HG03066 (cell line): ENCODE data around the gene GP1BA.

Experiments
- ATAC-seq: cut with Tn5 transposase; IDR thresholded peaks from one replicate; pipeline ENCODE4 v1.9.1; 2021; ENCODE audit warnings: low read depth; ENCODE audit not compliant: unreplicated experiment

The GP1BA gene

DNA sequence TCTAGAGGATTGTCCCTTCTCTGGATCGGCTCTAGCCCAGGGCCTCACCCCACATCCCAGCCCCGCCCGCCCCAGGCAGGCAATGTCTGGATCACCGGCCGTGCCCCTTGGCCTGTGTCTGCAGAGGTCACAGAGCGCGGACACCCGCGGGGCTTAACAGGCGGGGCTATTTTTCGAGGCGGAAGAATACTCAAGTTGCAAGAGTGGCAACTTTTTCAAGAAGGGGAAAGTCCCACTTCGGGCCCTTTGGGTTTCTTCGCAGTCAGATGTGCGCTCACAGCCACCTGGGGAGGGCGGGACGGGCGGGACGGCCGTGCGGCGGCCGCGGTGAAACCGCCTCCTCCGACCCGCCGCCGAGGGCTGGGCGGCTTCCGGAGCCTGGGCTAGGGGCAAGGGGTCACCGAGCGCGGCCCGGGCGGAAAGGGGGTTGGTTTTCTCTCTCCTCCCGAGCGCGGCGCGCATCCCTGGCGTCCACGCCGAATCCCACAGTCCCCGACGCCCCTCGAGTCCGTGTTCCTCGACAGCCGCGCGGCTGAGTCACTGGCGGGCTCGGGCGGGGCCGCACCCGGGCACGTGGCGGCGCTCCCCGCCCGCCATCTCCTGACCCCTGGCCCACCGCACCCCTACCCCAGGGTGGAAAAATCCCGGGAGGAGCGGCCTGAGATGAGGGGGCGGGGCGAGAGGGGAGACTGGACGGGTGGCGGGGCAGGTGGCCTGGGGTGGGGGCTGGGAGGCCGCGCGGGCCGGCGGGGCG is 17.4 kb downstream of the GP1BA start:
- no peak for ATAC-seq

DNA sequence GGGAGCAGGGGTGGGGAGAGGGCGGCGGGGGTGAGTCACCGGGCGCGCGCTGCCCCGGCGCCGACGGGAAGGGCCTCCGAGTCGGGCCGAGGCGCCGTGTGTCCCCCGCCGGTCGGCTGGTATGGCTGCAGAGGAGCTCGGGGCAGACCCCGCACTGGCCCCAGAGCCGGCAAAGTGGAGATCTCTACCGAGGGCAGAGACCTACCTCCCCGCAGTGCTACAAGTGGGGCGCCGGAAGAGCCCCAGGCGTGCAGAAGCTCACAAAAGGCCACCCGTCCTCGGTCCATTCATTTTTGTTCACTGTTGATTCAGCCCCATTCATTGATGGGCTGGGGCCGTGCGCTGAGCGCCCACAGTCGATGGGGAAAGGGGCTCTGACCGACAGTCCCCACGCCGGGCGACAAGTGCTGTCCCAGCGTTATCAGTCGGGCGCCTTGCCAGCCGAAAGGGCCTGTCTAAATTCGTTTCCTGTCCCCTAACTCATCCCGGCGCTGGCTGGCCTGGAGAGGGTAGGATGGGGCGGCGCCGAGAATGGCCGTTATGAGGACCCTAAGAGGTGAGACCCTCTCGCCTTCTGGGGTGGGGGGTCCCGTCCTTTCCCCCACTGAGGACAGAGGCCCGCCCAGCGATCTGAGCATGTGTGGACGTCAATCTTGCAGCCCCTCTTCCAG is 18.1 kb downstream of the GP1BA start:
- ATAC-seq, result no peak

DNA sequence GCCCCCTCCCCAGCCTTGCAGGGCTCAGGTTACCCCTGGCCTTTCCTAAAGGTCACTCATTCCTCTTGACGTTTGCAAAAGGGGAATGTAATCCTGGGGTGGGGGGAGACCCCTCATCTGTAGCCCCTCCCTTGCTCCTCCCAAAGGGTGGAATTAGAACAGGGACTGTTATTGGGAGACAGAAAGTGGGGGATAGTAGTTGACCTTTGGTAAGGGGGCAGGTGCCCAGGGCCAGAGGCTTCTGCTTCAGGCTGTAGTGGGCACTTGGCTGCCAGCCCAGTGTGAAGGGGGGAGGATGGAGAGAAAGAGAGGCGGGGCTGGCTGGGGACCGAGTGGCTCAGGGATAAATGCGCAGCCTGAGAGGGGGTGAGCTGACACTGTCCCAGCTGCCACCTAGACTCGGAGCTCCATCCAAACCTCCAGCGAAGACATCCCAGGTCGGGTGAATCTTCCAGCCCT is 18.7 kb downstream of the GP1BA start, which contains the start of gene ENO3:
ENO3 (plus strand) TSS at position 374 of the 459 bp plus-strand sequence. CDS start 711 bp downstream, outside the sequence.
- no peak for ATAC-seq

DNA sequence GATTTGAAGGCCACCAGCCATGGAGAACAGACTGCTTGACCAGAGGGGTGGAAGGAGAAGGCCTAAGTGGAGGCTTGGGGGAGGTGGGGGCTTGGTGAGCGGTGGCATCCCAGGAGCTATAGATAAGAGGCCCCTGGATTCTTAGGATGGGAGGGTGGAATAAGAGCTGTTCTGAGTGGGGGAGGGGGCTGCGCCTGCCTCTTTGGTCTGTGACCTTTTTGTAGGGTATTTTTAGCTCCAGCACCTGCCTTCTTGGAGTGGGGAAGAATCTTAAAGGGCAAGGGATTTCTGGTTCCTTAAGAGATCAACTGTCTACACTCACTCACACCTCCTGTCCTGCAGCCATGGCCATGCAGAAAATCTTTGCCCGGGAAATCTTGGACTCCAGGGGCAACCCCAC is 19.4 kb downstream of the GP1BA start:
- no peak for ATAC-seq

DNA sequence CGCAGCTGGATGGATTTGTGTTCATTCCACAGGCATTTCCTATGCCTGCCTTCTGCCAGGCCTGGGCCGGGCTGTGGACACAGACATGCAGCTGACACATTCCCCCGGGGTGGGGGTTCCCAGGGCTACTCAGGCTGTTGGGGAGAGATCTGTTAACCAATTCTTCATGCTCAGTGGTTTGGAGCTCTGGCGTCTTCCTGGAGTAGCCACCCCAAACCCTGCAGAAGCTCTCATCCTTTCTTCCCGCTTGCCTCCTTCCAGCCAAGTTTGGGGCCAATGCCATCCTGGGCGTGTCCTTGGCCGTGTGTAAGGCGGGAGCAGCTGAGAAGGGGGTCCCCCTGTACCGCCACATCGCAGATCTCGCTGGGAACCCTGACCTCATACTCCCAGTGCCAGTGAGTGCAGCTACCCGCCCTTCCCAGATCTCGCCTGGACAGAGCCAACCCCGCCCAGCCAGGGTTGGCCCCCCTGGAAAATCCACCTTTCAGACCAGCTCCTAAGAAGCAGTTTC is 21.4 kb downstream of the GP1BA start:
- no peak for ATAC-seq

DNA sequence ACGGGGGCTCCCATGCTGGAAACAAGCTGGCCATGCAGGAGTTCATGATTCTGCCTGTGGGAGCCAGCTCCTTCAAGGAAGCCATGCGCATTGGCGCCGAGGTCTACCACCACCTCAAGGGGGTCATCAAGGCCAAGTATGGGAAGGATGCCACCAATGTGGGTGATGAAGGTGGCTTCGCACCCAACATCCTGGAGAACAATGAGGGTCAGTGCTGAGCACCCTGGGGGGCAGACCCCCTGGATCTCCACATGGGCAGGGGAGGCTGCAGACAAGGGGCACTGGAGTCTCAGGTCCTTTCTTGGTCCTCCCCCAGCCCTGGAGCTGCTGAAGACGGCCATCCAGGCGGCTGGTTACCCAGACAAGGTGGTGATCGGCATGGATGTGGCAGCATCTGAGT is 23.0 kb downstream of the GP1BA start:
- ATAC-seq, result no peak

DNA sequence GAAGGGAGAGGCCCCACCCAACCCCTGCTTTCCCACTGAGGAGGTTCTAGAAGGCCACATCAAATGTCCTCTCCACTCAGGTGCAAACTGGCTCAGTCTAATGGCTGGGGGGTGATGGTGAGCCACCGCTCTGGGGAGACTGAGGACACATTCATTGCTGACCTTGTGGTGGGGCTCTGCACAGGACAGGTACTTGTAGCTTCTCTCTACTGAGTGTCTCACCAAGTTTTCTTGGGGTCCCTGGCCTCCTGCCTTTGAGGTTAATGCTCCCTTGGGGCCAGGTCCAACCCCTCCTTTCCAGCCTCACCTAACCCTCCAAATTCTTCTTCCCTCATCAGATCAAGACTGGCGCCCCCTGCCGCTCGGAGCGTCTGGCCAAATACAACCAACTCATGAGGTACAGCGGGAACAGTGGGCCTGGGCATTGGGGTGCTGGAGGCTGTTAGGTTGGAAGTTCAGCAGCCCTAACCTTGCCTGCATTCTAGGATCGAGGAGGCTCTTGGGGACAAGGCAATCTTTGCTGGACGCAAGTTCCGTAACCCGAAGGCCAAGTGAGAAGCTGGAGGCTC is 24.5 kb downstream of the GP1BA start:
- ATAC-seq, result no peak

DNA sequence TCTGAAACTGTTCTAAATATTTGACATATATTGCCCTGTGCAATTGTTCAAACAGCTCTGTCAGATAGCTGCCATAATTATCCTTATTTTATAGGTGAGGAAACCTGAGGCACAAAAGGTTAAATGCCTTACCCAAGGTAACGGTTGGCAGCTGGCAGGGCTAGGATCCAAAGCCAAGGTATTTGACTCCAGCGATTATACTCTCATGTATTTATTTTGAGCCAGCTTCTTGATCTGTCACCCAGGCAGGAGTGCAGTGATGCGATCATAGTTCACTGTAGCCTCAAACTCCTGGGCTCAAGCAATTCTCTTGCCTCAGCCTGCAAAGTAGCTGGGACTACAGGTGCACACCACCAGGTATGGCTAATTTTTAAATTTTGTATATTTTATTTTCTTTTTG is 26.0 kb downstream of the GP1BA start:
- ATAC-seq, result no peak

DNA sequence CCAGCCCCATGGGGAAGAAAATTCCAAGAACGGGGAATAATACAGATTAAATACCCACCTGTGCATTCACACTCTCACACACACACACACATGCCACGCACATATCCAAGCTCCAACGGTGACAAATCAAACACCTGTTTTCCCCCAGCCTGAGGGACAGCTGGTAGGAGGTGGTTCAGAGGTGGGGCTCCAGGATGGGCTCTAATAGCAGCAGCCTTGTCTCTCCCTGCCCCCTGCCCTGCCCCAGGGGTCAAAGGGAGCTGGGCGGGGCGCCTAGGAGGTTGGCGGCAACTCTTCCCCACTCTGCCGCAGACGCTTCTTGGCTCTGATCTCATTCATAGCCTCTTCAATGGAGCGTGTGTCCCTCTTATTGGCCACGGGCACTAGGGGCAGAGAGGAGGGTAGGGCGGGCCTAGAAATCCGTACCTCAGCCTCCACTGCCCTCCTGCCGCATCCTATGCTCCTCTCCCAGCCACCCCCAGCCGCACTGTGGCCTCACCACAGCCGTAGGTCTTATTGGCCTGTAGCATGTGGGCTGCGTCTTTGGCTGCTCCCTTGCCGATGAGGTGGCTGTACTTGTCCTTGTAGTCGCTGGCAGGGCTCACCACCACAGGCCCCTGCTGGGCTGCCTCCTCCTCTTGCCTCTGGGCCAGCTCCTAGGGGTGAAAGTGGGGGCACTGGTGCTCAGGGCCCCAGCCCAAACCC is 27.3 kb downstream of the GP1BA start:
- ATAC-seq, result no peak

DNA sequence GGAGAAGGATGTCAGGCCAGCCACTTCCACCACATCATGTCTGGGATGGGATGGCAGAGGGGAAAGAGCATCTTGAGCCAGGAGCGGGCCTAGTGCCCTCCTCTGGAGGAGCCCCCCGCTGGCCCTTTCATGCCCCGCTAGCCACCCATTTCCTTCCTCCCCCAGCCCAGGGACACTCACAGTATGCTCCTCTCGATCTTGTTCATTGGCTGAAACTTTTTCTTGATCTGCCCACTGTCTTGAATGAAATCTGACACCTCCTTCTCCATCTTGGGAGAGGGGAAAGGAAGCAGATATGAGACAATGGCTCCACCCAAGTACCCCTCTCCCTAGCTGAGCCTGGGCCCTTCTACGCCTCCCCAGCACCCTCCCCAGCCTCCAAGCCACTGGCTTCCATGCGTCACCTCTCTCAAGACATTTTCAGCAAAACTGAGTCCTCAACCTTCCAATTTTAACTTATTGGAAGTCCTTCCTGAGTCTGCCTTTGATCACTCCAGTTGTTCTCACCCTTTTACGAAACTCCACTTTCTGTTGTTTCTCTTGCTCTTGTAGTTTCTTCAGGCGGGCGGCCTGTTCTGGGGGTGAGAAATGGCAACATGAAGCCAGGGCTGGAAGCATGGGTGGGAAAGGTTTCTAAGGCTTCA is 28.3 kb downstream of the GP1BA start:
- no peak for ATAC-seq

DNA sequence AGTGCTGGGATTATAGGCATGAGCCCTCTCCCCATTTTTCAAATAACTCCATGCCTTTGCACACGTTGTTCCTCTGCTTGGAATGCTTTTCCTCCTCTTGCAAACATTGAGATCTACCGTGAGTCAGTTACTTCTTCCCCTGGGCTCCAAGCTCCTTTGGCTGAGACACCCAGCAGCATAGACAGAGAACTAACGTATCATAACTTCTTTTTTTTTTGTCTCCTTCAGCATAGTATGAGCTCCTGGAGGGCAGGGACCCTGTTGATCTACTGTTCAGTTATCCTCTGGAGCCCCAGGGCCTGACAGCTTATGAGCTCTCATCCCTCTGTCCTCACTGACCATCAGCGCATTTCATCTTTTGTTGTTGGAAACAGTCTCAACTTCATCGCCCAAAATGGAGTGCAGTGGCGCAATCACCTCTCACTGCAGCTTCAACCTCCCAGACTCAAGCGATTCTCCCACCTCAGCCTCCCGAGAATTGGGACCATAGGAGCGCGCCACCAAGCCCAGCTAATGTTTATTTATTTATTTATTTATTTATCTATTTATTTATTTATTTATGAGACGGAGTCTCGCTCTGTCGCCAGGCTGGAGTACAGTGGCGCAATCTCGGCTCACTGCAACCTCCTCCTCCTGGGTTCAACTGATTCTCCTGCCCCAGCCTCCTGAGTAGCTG is 33.4 kb downstream of the GP1BA start:
- no peak for ATAC-seq

DNA sequence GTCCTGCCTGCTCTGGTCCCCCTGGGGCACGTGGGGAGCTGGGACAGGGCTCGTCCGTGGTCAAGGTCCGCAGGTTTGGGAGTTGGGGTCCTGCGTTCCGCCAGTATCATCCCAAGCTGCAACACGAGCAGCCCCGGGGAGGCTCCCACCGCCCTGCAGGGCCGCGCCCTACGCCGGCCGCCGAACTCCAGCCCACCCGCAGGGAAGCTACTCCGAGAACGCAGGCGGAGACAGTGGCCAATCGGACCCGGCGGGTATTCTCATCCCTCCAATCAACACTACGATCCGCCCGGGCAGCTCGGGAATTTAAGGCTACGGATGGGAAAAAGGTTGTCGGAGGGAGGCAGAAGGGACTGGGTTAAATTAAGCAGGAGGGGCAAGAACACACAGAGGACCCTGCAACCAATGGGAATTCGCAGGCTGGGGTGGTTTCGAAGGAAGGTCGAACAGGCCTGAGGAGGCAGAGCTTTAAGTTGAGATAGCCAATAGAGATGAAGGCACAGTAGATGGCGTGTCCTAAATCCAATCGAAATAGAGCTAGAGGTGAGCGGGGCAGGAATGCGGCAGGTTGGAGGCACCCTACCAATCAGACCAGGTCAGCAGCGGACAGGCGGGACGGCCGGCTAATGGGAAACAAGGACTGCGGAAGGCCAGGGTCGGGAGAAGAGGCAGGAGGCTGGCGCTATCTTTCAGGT is 34.9 kb downstream of the GP1BA start:
- peak; percentile 85 for ATAC-seq

DNA sequence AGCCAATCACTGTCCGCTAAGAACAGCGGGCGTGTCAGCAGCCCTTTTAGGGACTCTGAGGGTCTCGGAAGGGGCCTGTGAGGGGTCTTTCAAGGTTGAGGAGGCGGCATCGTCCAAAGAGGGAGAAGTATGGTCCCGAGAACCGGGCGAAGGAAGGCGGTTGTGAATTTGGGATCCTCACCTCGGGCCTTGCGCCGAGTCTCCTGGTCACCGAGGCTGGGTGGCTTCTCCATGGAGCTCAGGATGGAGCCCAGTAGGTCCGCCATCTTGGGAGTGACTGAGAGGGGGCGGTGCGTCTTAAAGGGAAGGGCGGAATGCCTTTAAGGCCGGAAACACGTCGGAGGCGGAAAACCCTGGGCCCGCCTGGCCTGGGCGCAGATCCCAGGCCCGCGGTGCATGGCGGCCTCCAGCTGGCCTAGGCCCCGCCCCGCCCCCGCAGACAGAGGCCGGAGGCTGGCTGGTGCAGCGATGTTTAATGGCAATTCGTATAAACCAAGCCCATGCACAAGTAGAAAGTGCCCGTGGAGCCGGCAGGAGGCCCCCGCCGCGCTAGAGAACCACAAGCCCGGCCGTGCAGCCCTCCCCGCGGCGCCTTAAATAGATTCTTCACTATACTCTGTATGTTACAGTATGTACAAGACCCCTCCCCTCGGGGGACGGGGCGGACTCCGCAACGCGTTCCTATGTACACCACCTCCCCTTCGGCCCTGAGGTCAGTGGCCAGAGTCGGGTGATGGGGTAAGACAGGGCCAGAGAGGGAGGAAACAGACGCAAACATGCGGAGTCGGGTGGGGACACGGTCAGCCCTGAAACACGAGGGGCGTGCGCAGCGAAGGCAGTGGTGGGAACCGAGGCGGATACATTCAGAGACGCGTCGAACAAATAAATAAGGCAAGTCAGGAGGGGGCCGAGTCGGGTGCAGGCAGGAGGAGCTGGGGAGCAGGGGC is 35.7 kb downstream of the GP1BA start, which contains the start of gene SPAG7:
SPAG7 (minus strand) TSS at position 279 of the 947 bp plus-strand sequence; CDS start at position 266, 13 bp downstream.
- ATAC-seq, result peak; percentile 57

DNA sequence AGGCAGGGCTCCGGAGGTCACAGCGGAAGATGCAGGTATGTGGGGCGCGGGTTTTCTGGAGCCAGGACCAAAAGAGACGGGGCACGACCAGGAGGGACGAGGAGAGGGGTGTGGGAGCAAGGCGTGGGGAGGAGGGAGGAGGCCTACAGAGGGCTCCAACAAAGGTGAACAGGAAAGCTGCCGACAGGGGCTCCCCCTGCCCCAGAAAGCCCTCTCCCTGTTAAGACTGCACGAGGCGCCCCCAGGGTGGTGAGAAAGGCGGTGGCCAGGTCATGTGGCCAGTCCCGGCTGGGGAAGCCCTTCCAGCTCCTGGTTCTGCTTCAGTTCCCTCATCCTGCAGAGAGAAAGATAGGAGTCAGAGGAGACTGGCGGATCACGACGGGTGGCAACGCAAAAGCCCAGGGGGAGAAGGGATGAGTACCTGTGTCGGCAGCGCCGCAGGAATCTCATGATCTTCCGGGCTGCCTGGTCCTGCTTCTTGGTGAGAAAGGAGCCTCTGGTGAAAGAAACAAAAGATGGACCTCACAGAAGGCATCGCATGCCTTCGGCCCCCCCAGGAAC is 36.5 kb downstream of the GP1BA start:
- ATAC-seq, result no peak

DNA sequence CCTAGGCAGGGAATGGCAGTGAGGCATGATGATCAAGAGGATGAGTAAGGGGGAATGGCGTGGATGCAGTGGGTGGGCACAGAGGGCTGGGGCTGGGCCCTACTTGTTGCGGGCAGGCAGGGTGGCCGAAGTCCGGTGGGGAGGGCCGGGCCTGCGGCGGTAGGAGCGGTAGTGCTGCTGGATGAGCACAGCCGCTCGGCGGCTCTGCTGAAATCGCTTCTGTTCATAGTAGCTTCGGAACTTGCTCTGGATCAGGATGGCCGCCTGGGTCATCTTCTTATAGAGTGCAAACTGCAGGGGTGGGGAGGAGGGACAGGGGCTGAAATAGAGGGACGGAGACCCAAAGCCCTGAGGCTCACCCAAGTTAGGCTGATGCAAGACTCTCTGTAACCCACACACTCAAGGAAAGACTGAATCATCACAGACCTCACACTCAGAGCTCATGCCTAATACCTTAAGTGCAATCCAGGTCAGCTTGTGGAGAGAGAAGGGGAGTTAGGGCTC is 37.0 kb downstream of the GP1BA start:
- no peak for ATAC-seq

DNA sequence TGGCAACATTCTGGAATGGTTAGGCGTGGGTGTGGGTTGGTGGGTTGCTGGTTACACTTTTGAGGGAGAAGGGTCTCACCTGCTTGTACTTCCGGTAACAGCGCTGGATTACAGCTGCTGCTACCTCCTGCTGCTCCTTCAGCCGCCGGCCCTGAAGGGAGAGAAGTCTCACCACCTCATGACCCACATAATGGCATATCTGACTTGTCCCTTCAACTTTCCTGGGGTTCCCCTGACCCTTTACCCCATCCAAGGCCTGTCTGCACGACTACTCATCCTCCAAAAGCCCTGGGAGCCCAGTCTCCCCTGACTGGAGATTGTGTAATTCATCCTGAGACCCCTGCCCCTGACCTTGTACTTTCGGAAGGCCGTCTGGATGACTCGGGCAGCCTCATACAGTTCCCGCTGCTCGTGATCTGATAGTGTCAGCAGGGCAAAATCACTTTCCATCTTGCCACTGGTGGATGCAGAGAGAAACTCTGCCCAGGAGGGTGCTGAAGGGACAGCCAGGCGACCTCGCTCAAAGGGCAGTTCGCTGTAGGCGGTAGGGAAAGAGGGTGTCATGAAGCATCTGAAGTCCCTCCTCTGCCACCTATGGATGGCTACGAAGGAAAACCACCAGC is 37.6 kb downstream of the GP1BA start:
- no peak for ATAC-seq

DNA sequence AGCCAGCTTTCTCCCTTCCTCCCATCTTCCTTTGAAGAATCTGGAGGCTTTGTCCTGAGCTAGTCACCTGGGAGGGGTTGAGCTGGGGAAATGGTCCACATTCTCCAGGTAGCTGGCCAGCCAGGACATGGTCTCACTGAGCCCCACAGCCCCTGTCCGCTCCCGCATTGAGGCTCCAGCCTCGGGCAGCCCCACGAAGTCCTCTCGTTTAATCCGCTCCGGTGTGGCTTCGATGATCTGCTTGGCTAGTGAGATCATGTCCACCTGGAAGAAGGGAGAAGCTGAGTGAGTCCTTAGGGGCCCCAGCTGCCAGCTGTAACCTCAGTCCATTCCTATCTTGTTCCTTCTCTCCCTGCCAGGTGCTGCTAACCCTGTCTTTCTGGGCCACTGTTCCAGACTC is 38.2 kb downstream of the GP1BA start:
- no peak for ATAC-seq
